ENCODE results near the gene PTPN11.

PTPN11 gene

DNA sequence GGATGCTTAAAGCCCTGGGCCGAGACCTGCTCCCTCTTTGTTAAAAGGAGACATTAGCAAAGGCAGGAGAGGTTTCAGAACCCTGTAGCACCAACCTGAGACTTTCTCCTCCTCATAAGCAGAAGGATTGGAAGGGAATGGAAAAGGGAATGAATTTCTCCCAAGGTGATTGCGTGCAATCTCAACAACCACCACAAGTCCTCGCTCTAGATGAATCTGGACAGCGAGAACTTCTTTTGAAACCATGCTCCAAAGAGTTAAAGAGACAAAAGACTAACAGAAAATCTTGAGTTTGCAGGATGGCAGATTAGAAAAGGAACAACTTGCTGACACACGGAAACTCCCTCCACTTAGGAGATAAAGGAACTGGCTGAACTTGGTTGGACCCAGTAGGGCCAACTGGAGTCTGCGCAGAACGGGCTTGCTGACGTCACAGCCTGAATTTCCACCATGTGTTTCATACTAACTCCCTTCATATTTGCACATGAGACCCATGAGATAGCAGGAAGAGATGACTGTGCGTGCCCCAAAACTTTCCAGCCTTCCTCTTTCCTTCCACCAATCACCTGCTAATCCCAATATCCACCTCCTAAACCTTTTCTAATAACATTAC lies 137.0 kb downstream of the PTPN11 start:
- no peak for DNase-seq

DNA sequence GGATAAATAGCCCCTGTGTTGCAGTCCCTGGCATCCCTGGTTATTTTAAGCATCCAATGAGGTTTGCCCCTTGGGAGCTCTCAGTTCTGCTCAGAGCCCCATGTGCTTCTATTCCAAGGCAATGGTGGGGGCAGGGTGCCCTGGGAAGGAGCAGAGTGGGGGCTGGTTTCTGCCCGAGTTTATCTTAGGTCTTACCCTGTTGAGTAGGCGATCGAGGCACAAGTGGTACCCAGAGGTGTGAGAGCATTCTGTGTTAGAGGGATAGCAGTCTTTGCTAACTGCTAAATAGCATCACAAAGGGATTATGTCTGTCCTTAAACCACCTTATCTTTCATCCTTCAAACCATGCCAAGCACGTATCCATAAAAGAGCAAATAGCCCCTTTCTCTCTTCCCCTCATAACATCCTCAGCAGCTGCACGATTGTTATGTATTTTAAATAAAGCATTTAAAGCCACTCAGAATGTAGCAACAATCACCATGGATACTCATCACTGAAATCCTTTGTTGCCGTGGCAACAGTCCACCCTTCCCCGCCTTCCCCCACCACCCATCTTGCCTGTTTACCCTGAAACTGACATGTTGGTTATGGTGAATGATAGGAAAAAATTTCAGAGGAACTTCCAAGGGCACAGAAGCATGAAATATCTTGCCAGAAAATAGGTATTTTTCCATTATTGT lies 139.3 kb downstream of the PTPN11 start:
- DNase-seq: no peak

Data from stimulated activated CD4-positive, alpha-beta T cell treated with anti-CD3 and anti-CD28 coated beads, Interleukin-4, amount 100 ng/mL, for 4 hours (primary cell).